ENCODE measurements around the gene CCNB3. TPM values are rescaled to one million over a fixed set of nuclear protein-coding genes. Genes with fewer than 3 reads are reported as not detected.

The CCNB3 gene
- polyA plus RNA-seq (2013, experiment 1 of 2): 0.21 TPM
- polyA plus RNA-seq (2013, experiment 2 of 2): 0.14 TPM

GRCh38 chrX:50204364-50204899 lies at the start of gene CCNB3:
CCNB3 (plus strand) TSS chrX:50204765; CDS start chrX:50285164, 80,399 bp downstream.
- Histone ChIP-seq H3K27ac (ENCODE audit: low read length, poor library complexity, severe bottlenecking) (no peak within 1 kb of the TSS), H2AK5ac (ENCODE audit: low read length, severe bottlenecking) (no peak within 1 kb of the TSS), H2BK12ac (ENCODE audit: low read length in 2 of 2) (no peak within 1 kb of the TSS), H4K8ac (ENCODE audit: low read length) (no peak within 1 kb of the TSS), H2BK5ac (ENCODE audit: low read depth, low read length, poor library complexity, severe bottlenecking) (no peak within 1 kb of the TSS), H3K4me1 (ENCODE audit: control insufficient read depth, insufficient read depth, low read depth, low read length) (no peaks in the 10 kb centered on the region), H3K4me3 (ENCODE audit: insufficient read depth in 1 of 2, low read depth in 1 of 2, low read length in 2 of 2) (peak within 1 kb of the TSS in 1 of 2 experiments; percentile 62), H3K9ac (ENCODE audit: low read length) (peak within 1 kb of the TSS; percentile 83), H2AFZ (ENCODE audit: low read depth, low read length) (peak within 1 kb of the TSS; percentile 42), H3K18ac (ENCODE audit: low read depth in 1 of 2, low read length in 2 of 2) (no peak within 1 kb of the TSS), H3K79me1 (replicated peaks; ENCODE audit: low read length, poor library complexity, severe bottlenecking) (no peaks in the 10 kb centered on the region), H3K4me2 (ENCODE audit: low read length, poor library complexity, severe bottlenecking) (peak within 1 kb of the TSS; percentile 28), H3K27me3 (ENCODE audit: control insufficient read depth in 1 of 2, insufficient read depth in 1 of 2, low read length in 2 of 2) (peaks cover 0 to 3% of the 10 kb centered on the region in 2 experiments), H3K4ac (ENCODE audit: low read depth in 1 of 2, low read length in 2 of 2) (no peak within 1 kb of the TSS), H3K9me3 (ENCODE audit: control insufficient read depth, low read length) (no peaks in the 10 kb centered on the region), H3K36me3 (ENCODE audit: control insufficient read depth in 1 of 2, insufficient read depth in 2 of 2, low read depth in 1 of 2, low read length in 2 of 2) (no peaks in the 10 kb centered on the region), H4K91ac (ENCODE audit: low read length) (no peak within 1 kb of the TSS), H3K14ac (ENCODE audit: low read length in 2 of 2) (no peak within 1 kb of the TSS), H2BK15ac (ENCODE audit: low read depth, poor library complexity, severe bottlenecking) (no peak within 1 kb of the TSS), H3K23ac (ENCODE audit: low read length in 2 of 2) (no peak within 1 kb of the TSS), H2BK120ac (ENCODE audit: low read depth, low read length) (no peak within 1 kb of the TSS)
- peak; percentile 78 for DNase-seq
- WGBS: 2% methylated on average over 13 of the region's 19 CpGs

GRCh38 chrX:50157545-50158135 lies 46.9 kb upstream of the CCNB3 start:
- H3K27ac ChIP-seq (ENCODE audit: low read length, poor library complexity, severe bottlenecking): no peak overlapping the region
- no peak overlapping the region for H2AK5ac ChIP-seq (ENCODE audit: low read length, severe bottlenecking)
- H3K14ac ChIP-seq (ENCODE audit: low read length in 2 of 2): no peak overlapping the region
- H3K4me2 ChIP-seq (ENCODE audit: low read length, poor library complexity, severe bottlenecking): no peak overlapping the region
- 52% methylated on average over 4 of the region's 4 CpGs for WGBS
- H4K8ac ChIP-seq (ENCODE audit: low read length): no peak overlapping the region
- H2BK5ac ChIP-seq (ENCODE audit: low read depth, low read length, poor library complexity, severe bottlenecking): no peak overlapping the region
- no peak overlapping the region for H2BK120ac ChIP-seq (ENCODE audit: low read depth, low read length)
- no peak overlapping the region for H4K91ac ChIP-seq (ENCODE audit: low read length)
- H3K4me3 ChIP-seq (ENCODE audit: insufficient read depth in 1 of 2, low read depth in 1 of 2, low read length in 2 of 2): no peak overlapping the region
- H3K36me3 ChIP-seq (ENCODE audit: control insufficient read depth in 1 of 2, insufficient read depth in 2 of 2, low read depth in 1 of 2, low read length in 2 of 2): no peaks in the 10 kb centered on the region
- H3K79me1 ChIP-seq (replicated peaks; ENCODE audit: low read length, poor library complexity, severe bottlenecking): no peaks in the 10 kb centered on the region
- H3K9ac ChIP-seq (ENCODE audit: low read length): no peak overlapping the region
- H2BK15ac ChIP-seq (ENCODE audit: low read depth, poor library complexity, severe bottlenecking): no peak overlapping the region
- no peak overlapping the region for H2BK12ac ChIP-seq (ENCODE audit: low read length in 2 of 2)
- H3K9me3 ChIP-seq (ENCODE audit: control insufficient read depth, low read length): no peaks in the 10 kb centered on the region
- H2AFZ ChIP-seq (ENCODE audit: low read depth, low read length): no peak overlapping the region
- no peak overlapping the region for H3K23ac ChIP-seq (ENCODE audit: low read length in 2 of 2)
- DNase-seq: peak; percentile 37
- H3K18ac ChIP-seq (ENCODE audit: low read depth in 1 of 2, low read length in 2 of 2): no peak overlapping the region
- no peak overlapping the region for H3K4ac ChIP-seq (ENCODE audit: low read depth in 1 of 2, low read length in 2 of 2)
- peaks cover 0 to 17% of the 10 kb centered on the region in 2 experiments for H3K27me3 ChIP-seq (ENCODE audit: control insufficient read depth in 1 of 2, insufficient read depth in 1 of 2, low read length in 2 of 2)
- no peaks in the 10 kb centered on the region for H3K4me1 ChIP-seq (ENCODE audit: control insufficient read depth, insufficient read depth, low read depth, low read length)

- H3K14ac ChIP-seq (ENCODE audit: low read length in 2 of 2): no peak overlapping the region
- no peak overlapping the region for H2AK5ac ChIP-seq (ENCODE audit: low read length, severe bottlenecking)
- no peak overlapping the region for H4K8ac ChIP-seq (ENCODE audit: low read length)
- no peak overlapping the region for H3K9ac ChIP-seq (ENCODE audit: low read length)
- H2AFZ ChIP-seq (ENCODE audit: low read depth, low read length): no peak overlapping the region
- H3K9me3 ChIP-seq (ENCODE audit: control insufficient read depth, low read length): no peaks in the 10 kb centered on the region
- H2BK120ac ChIP-seq (ENCODE audit: low read depth, low read length): no peak overlapping the region
- H2BK5ac ChIP-seq (ENCODE audit: low read depth, low read length, poor library complexity, severe bottlenecking): no peak overlapping the region
- no CpG with 5 or more reads among the region's 1 CpG for WGBS
- H3K23ac ChIP-seq (ENCODE audit: low read length in 2 of 2): no peak overlapping the region
- no peaks in the 10 kb centered on the region for H3K36me3 ChIP-seq (ENCODE audit: control insufficient read depth in 1 of 2, insufficient read depth in 2 of 2, low read depth in 1 of 2, low read length in 2 of 2)
- H3K27ac ChIP-seq (ENCODE audit: low read length, poor library complexity, severe bottlenecking): no peak overlapping the region
- no peak overlapping the region for H2BK12ac ChIP-seq (ENCODE audit: low read length in 2 of 2)
- DNase-seq: no peak
- no peak overlapping the region for H3K4me2 ChIP-seq (ENCODE audit: low read length, poor library complexity, severe bottlenecking)
- H3K79me1 ChIP-seq (replicated peaks; ENCODE audit: low read length, poor library complexity, severe bottlenecking): no peaks in the 10 kb centered on the region
- H3K18ac ChIP-seq (ENCODE audit: low read depth in 1 of 2, low read length in 2 of 2): no peak overlapping the region
- no peak overlapping the region for H3K4me3 ChIP-seq (ENCODE audit: insufficient read depth in 1 of 2, low read depth in 1 of 2, low read length in 2 of 2)
- no peak overlapping the region for H4K91ac ChIP-seq (ENCODE audit: low read length)
- peaks cover 0 to 17% of the 10 kb centered on the region in 2 experiments for H3K27me3 ChIP-seq (ENCODE audit: control insufficient read depth in 1 of 2, insufficient read depth in 1 of 2, low read length in 2 of 2)
- no peak overlapping the region for H3K4ac ChIP-seq (ENCODE audit: low read depth in 1 of 2, low read length in 2 of 2)
- no peaks in the 10 kb centered on the region for H3K4me1 ChIP-seq (ENCODE audit: control insufficient read depth, insufficient read depth, low read depth, low read length)
- H2BK15ac ChIP-seq (ENCODE audit: low read depth, poor library complexity, severe bottlenecking): no peak overlapping the region
Measured at GRCh38 chrX:50158593-50158992, 46.0 kb upstream of the CCNB3 start.

GRCh38 chrX:50161127-50161526 lies 43.4 kb upstream of the CCNB3 start:
- H2BK15ac ChIP-seq (ENCODE audit: low read depth, poor library complexity, severe bottlenecking): no peak overlapping the region

More at GRCh38 chrX:50161127-50161526, 43.4 kb upstream of the CCNB3 start:
- WGBS: 4% methylated on average over 2 of the region's 3 CpGs
- Histone ChIP-seq H3K18ac (ENCODE audit: low read depth in 1 of 2, low read length in 2 of 2) (no peak overlapping the region), H2BK5ac (ENCODE audit: low read depth, low read length, poor library complexity, severe bottlenecking) (no peak overlapping the region), H4K91ac (ENCODE audit: low read length) (no peak overlapping the region), H3K4me1 (ENCODE audit: control insufficient read depth, insufficient read depth, low read depth, low read length) (no peaks in the 10 kb centered on the region), H3K9me3 (ENCODE audit: control insufficient read depth, low read length) (no peaks in the 10 kb centered on the region), H4K8ac (ENCODE audit: low read length) (no peak overlapping the region), H2BK120ac (ENCODE audit: low read depth, low read length) (no peak overlapping the region), H3K4me2 (ENCODE audit: low read length, poor library complexity, severe bottlenecking) (no peak overlapping the region), H3K4ac (ENCODE audit: low read depth in 1 of 2, low read length in 2 of 2) (no peak overlapping the region), H3K36me3 (ENCODE audit: control insufficient read depth in 1 of 2, insufficient read depth in 2 of 2, low read depth in 1 of 2, low read length in 2 of 2) (no peaks in the 10 kb centered on the region), H3K9ac (ENCODE audit: low read length) (no peak overlapping the region), H2AFZ (ENCODE audit: low read depth, low read length) (no peak overlapping the region), H3K27ac (ENCODE audit: low read length, poor library complexity, severe bottlenecking) (no peak overlapping the region), H3K79me1 (replicated peaks; ENCODE audit: low read length, poor library complexity, severe bottlenecking) (no peaks in the 10 kb centered on the region), H3K14ac (ENCODE audit: low read length in 2 of 2) (no peak overlapping the region), H3K4me3 (ENCODE audit: insufficient read depth in 1 of 2, low read depth in 1 of 2, low read length in 2 of 2) (no peak overlapping the region), H3K27me3 (ENCODE audit: control insufficient read depth in 1 of 2, insufficient read depth in 1 of 2, low read length in 2 of 2) (peaks cover 0 to 17% of the 10 kb centered on the region in 2 experiments), H2AK5ac (ENCODE audit: low read length, severe bottlenecking) (no peak overlapping the region), H3K23ac (ENCODE audit: low read length in 2 of 2) (no peak overlapping the region), H2BK12ac (ENCODE audit: low read length in 2 of 2) (no peak overlapping the region)
- peak; percentile 58 for DNase-seq

Measured in mesenchymal stem cell (in vitro differentiated cells and primary cell).